Measurements from ENCODE around the gene ROBO2.

DNA sequence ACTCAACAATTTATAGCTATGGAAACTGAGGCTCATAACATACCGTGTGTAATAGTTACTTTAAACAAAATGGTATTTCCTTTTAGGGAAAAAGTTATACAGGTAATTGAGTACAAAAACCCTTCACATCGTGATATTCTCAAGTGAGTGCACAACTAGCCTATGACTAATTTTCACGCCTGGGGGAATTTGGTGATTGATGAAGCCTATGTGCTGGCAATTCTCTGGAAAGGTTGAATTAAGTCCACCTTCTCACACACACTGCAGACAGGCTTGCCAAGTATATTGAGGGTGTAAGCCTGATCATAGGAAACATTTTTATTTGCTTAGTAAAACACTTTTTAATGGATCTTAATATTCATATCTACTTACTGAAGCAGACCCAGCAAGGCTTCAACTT lies 41.3 kb upstream of the ROBO2 start:
- no peak for TF ChIP-seq POLR2A (IDR thresholded peaks at IDR 0.05; ENCODE audit: low read depth, low read length)
- no peak for TF ChIP-seq ZNF274 (IDR thresholded peaks at IDR 0.05; ENCODE audit: insufficient read depth, insufficient read length)
- no peak for TF ChIP-seq EP300 (IDR thresholded peaks at IDR 0.05; ENCODE audit: borderline replicate concordance in 1 of 2, control insufficient read depth in 1 of 2, low read depth in 2 of 2, low read length in 2 of 2)

All from GM12878 (cell line).